H1 (cell line): ENCODE measurements around the gene ZNF256. TPM values are rescaled to one million over a fixed set of nuclear protein-coding genes. Genes with fewer than 3 reads are reported as not detected.

Experiments used
- ATF2 ChIP-seq: IDR thresholded peaks from 2 replicates; pipeline ENCODE4 v1.6.1; 2012; ENCODE audit warnings: low read length, inconsistent platforms
- CHD7 ChIP-seq: fragments of 300-600 bp; sonication (generic); IDR thresholded peaks from 2 replicates; pipeline ENCODE4 v1.7.1; 2012; ENCODE audit warnings: low read length, moderate library complexity, mild to moderate bottlenecking, inconsistent platforms; ENCODE audit not compliant: insufficient replicate concordance
- HDAC6 ChIP-seq: IDR thresholded peaks from one replicate; pipeline ENCODE4 v1.7.1; 2012; ENCODE audit warnings: low read depth, mild to moderate bottlenecking, inconsistent platforms, low read length, moderate library complexity
- SIN3A ChIP-seq, 2 experiments: IDR thresholded peaks in 1 of 2; conservative IDR thresholded peaks in 1 of 2; 2 replicates each; pipeline ENCODE4 v1.6.1; 2011 to 2012; ENCODE audit warnings: low read length in 2 of 2, improper control_type of control experiment in 1 of 2, low read depth in 1 of 2, mild to moderate bottlenecking in 1 of 2
- SIRT6 ChIP-seq: IDR thresholded peaks from one replicate; pipeline ENCODE4 v1.7.1; 2012; ENCODE audit warnings: low read length, inconsistent platforms
- YY1 ChIP-seq: IDR thresholded peaks from 2 replicates; pipeline ENCODE4 v1.6.1; 2011; ENCODE audit warnings: low read depth, mild to moderate bottlenecking, low read length
- ZNF274 ChIP-seq: IDR thresholded peaks from 2 replicates; pipeline ENCODE4 v1.7.0; 2012; ENCODE audit warnings: low read length, borderline replicate concordance; ENCODE audit errors: extremely low read depth
- polyA plus RNA-seq, 7 experiments: library from polyadenylated mRNA; depleted of rRNA in 3 of 7; stranded (reverse) in 5 of 7; unstranded in 2 of 7; fragments of >200 nt in 5 of 7; fragments of 200-250 nt in 2 of 7; gene quantifications; 1 replicate in 5 of 7; 2 replicates in 1 of 7; 4 replicates in 1 of 7; pipeline versions ENCODE4 v1.2.1 to v1.2.3, GENCODE V29; 2011 to 2013; ENCODE audit warnings: missing spikeins in 2 of 7, mixed read lengths in 2 of 7
- total RNA-seq: library from RNA; stranded (reverse); fragmentation: NEBNext Ultra II Directional; extraction: Animal tissue kit (Norgen Biotek cat#: 25700); gene quantifications from 2 replicates; pipeline ENCODE4 v1.2.1, GENCODE V29; 2021

The ZNF256 gene
- total and polyA plus RNA-seq, 2 of the 8 experiments (the other 6 are each of a cell fraction or from before 2014, with no cell fraction given), result 6.1 to 13.5 TPM

GRCh38 chr19:57927587-57927986 lies 19.9 kb downstream of the ZNF256 start (continued):
- TF ChIP-seq CHD7 (no peak), HDAC6 (no peak), SIN3A (conservative IDR thresholded peaks at IDR 0.05 in 1 of 2, IDR thresholded peaks at IDR 0.05 in 1 of 2; ENCODE audit: low read depth in 1 of 2, low read length in 2 of 2) (no peak), ATF2 (no peak), SIRT6 (no peak), ZNF274 (no peak), YY1 (no peak)
